GM23338 (cell line): ENCODE data around the gene CCDC69. TPM values are rescaled to one million over a fixed set of nuclear protein-coding genes. Genes with fewer than 3 reads are reported as not detected.
A peak's percentile ranks its signal among the peaks of the same experiment; 100 is the strongest.

ENCODE experiments used
- ATAC-seq: fragments of 200-7000 bp; cut with Tn5 transposase; 3 replicates; pipeline ENCODE4 v1.9.1; 2020
- DNase-seq: peaks from one replicate; pipeline ENCODE4 v3.0.0-alpha.2; 2015; ENCODE audit warnings: low spot score
- H2AFZ ChIP-seq: fragments of 200-600 bp; sonication (generic); 2 replicates; pipeline ENCODE4 v1.8.0; 2016; ENCODE audit warnings: antibody characterized with exemption, mild to moderate bottlenecking, moderate library complexity
- H3F3A ChIP-seq: fragments of 200-600 bp; sonication (generic); replicated peaks from 2 replicates; pipeline ENCODE4 v1.8.0; 2017; ENCODE audit warnings: antibody characterized with exemption, mixed run types, low read depth
- H3K27ac ChIP-seq: fragments of 200-600 bp; sonication (generic); 2 replicates; pipeline ENCODE4 v1.6.1; 2016; ENCODE audit warnings: low read depth
- H3K27me3 ChIP-seq: fragments of 200-600 bp; sonication (generic); 2 replicates; pipeline ENCODE4 v1.8.0; 2016; ENCODE audit warnings: mild to moderate bottlenecking, mixed run types, moderate library complexity; ENCODE audit not compliant: insufficient read depth
- H3K36me3 ChIP-seq: fragments of 200-600 bp; sonication (generic); 2 replicates; pipeline ENCODE4 v1.8.0; 2016; ENCODE audit warnings: mild to moderate bottlenecking; ENCODE audit not compliant: insufficient read depth
- H3K4me1 ChIP-seq: fragments of 200-600 bp; sonication (generic); 2 replicates; pipeline ENCODE4 v1.8.0; 2016; ENCODE audit warnings: mild to moderate bottlenecking, moderate library complexity; ENCODE audit not compliant: insufficient read depth
- H3K4me2 ChIP-seq: fragments of 200-600 bp; sonication (generic); 2 replicates; pipeline ENCODE4 v1.7.1; 2017; ENCODE audit warnings: mixed run types
- H3K4me3 ChIP-seq: fragments of 200-600 bp; sonication (generic); 2 replicates; pipeline ENCODE4 v1.6.1; 2016; ENCODE audit warnings: mixed run types
- H3K79me2 ChIP-seq: fragments of 200-600 bp; sonication (generic); replicated peaks from 2 replicates; pipeline ENCODE4 v1.8.0; 2017; ENCODE audit warnings: mild to moderate bottlenecking; ENCODE audit not compliant: insufficient read depth
- H3K9me2 ChIP-seq: fragments of 200-600 bp; sonication (generic); 2 replicates; pipeline ENCODE4 v1.8.0; 2017; ENCODE audit not compliant: insufficient read depth
- H4K20me1 ChIP-seq: fragments of 200-600 bp; sonication (generic); replicated peaks from 2 replicates; pipeline ENCODE4 v1.8.0; 2017; ENCODE audit warnings: mild to moderate bottlenecking; ENCODE audit not compliant: insufficient read depth
- H3K27ac Mint-ChIP-seq: 2 replicates; pipeline ENCODE4 v1.8.0; 2020; ENCODE audit warnings: inconsistent platforms, mild to moderate bottlenecking, moderate library complexity, mixed read lengths
- H3K27me3 Mint-ChIP-seq: 3 replicates; pipeline ENCODE4 v1.8.0; 2022; ENCODE audit warnings: low read depth, mild to moderate bottlenecking, moderate library complexity, mixed read lengths, inconsistent platforms; ENCODE audit not compliant: insufficient read depth, poor library complexity
- H3K36me3 Mint-ChIP-seq: 3 replicates; pipeline ENCODE4 v1.8.0; 2021; ENCODE audit warnings: low read depth, mild to moderate bottlenecking, inconsistent platforms, moderate library complexity, mixed read lengths
- H3K4me1 Mint-ChIP-seq: 3 replicates; pipeline ENCODE4 v1.8.0; 2020; ENCODE audit warnings: mild to moderate bottlenecking, inconsistent platforms, mixed read lengths
- H3K4me3 Mint-ChIP-seq: 3 replicates; pipeline ENCODE4 v1.8.0; 2021; ENCODE audit warnings: moderate library complexity, mild to moderate bottlenecking, inconsistent platforms, mixed read lengths
- H3K9me3 Mint-ChIP-seq: 3 replicates; pipeline ENCODE4 v1.8.0; 2020; ENCODE audit warnings: moderate library complexity, mild to moderate bottlenecking, inconsistent platforms, mixed read lengths
- CREB1 ChIP-seq: fragments of 250-450 bp; sonication (Bioruptor Pico); IDR thresholded peaks from 2 replicates; pipeline ENCODE4 v1.5.0; 2020; ENCODE audit warnings: low read depth, mild to moderate bottlenecking, moderate library complexity
- ETS1 ChIP-seq: IDR thresholded peaks from 2 replicates; pipeline ENCODE4 v1.6.1; 2016; ENCODE audit warnings: antibody characterized with exemption
- EZH2 ChIP-seq: fragments of 200-600 bp; sonication (generic); IDR thresholded peaks from one replicate; pipeline ENCODE4 v1.8.0; 2017; ENCODE audit warnings: antibody characterized with exemption, mild to moderate bottlenecking, low read depth; ENCODE audit not compliant: unreplicated experiment
- EZH2phosphoT487 ChIP-seq: fragments of 200-600 bp; sonication (generic); IDR thresholded peaks from one replicate; pipeline ENCODE4 v1.8.1; 2018; ENCODE audit warnings: antibody characterized with exemption; ENCODE audit not compliant: unreplicated experiment
- JUNB ChIP-seq: IDR thresholded peaks from one replicate; pipeline ENCODE4 v1.6.1; 2016; ENCODE audit warnings: antibody characterized with exemption; ENCODE audit not compliant: unreplicated experiment
- NANOG ChIP-seq: IDR thresholded peaks from 2 replicates; pipeline ENCODE4 v1.6.1; 2016; ENCODE audit warnings: antibody characterized with exemption, borderline replicate concordance
- POLR2AphosphoS5 ChIP-seq: IDR thresholded peaks from 2 replicates; pipeline ENCODE4 v1.6.1; 2016; ENCODE audit warnings: antibody characterized with exemption, low read depth
- REST ChIP-seq: IDR thresholded peaks from one replicate; pipeline ENCODE4 v1.6.1; 2018; ENCODE audit warnings: antibody characterized with exemption; ENCODE audit not compliant: unreplicated experiment
- ZNF114 ChIP-seq: fragments of 250-450 bp; sonication (Bioruptor Pico); IDR thresholded peaks from 2 replicates; pipeline ENCODE4 v1.5.0; 2020; ENCODE audit warnings: mild to moderate bottlenecking, moderate library complexity
- ZNF331 ChIP-seq: fragments of 250-450 bp; sonication (Bioruptor Pico); IDR thresholded peaks from 2 replicates; pipeline ENCODE4 v1.5.0; 2020; ENCODE audit warnings: low read depth, mild to moderate bottlenecking, moderate library complexity
- polyA plus RNA-seq: library from polyadenylated mRNA; unstranded; fragments of >200 nt; fragmentation: Nextera tagmentation; extraction: Ambion mirVana; gene quantifications from 2 replicates; pipeline ENCODE4 v1.2.1, GENCODE V29; 2016
- total RNA-seq: library from RNA; depleted of rRNA; stranded (reverse); fragments of >200 nt; shearing (Covaris generic); gene quantifications from 2 replicates; pipeline ENCODE4 v1.2.3, GENCODE V29; 2014
- TF ChIP-seq, protein P1 (sequence below): fragments of 250-450 bp; sonication (Bioruptor Pico); IDR thresholded peaks from 2 replicates; pipeline ENCODE4 v1.5.0; 2020; ENCODE audit warnings: mild to moderate bottlenecking, moderate library complexity

Gene CCDC69
- total and polyA plus RNA-seq, 2 experiments from 2014 or later = 2.7 to 5.3 TPM

DNA sequence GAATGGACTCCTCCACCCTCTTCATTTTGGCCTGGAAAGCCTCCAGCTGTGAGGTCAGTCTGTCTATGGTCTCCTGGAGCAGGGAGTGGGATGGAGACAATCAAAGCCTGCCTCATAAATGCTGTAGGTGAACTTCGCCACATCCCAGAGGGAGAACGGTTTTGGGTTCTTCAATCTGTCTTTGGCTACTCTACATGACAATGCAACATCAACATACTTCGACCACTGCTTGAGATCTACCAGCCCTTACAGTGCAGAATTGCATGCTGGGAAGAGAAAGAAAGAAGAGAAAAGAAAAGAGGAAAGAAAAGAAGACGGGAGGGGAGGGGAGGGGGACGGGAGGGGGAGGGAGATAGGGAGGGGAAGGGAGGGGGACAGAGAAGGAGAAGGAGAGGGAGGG, 37.8 kb downstream of the CCDC69 start:
- no peaks in the 10 kb centered on the region for H3K9me2 ChIP-seq
- H3K27me3 ChIP-seq = no peaks in the 10 kb centered on the region
- no peaks in the 10 kb centered on the region for H3K79me2 ChIP-seq
- Mint-ChIP-seq H3K27me3 (peaks cover 3% of the 10 kb centered on the region), H3K4me1 (peaks cover 17% of the 10 kb centered on the region), H3K27ac (no peak overlapping the region), H3K36me3 (no peaks in the 10 kb centered on the region), H3K4me3 (no peak overlapping the region), H3K9me3 (no peaks in the 10 kb centered on the region; the same call in 2 of the 3 replicates)
- H3F3A ChIP-seq = no peaks in the 10 kb centered on the region
- no peak overlapping the region for H2AFZ ChIP-seq
- H3K4me3 ChIP-seq = no peak overlapping the region
- no peak overlapping the region for H3K27ac ChIP-seq
- no peak overlapping the region for H3K4me2 ChIP-seq
- H4K20me1 ChIP-seq = no peaks in the 10 kb centered on the region
- H3K36me3 ChIP-seq = no peaks in the 10 kb centered on the region
- ATAC-seq (peak; percentile 65), DNase-seq (peak; percentile 25)
- TF ChIP-seq NANOG = no peak
- TF ChIP-seq EZH2phosphoT487 = no peak
- TF ChIP-seq, protein P1, sequence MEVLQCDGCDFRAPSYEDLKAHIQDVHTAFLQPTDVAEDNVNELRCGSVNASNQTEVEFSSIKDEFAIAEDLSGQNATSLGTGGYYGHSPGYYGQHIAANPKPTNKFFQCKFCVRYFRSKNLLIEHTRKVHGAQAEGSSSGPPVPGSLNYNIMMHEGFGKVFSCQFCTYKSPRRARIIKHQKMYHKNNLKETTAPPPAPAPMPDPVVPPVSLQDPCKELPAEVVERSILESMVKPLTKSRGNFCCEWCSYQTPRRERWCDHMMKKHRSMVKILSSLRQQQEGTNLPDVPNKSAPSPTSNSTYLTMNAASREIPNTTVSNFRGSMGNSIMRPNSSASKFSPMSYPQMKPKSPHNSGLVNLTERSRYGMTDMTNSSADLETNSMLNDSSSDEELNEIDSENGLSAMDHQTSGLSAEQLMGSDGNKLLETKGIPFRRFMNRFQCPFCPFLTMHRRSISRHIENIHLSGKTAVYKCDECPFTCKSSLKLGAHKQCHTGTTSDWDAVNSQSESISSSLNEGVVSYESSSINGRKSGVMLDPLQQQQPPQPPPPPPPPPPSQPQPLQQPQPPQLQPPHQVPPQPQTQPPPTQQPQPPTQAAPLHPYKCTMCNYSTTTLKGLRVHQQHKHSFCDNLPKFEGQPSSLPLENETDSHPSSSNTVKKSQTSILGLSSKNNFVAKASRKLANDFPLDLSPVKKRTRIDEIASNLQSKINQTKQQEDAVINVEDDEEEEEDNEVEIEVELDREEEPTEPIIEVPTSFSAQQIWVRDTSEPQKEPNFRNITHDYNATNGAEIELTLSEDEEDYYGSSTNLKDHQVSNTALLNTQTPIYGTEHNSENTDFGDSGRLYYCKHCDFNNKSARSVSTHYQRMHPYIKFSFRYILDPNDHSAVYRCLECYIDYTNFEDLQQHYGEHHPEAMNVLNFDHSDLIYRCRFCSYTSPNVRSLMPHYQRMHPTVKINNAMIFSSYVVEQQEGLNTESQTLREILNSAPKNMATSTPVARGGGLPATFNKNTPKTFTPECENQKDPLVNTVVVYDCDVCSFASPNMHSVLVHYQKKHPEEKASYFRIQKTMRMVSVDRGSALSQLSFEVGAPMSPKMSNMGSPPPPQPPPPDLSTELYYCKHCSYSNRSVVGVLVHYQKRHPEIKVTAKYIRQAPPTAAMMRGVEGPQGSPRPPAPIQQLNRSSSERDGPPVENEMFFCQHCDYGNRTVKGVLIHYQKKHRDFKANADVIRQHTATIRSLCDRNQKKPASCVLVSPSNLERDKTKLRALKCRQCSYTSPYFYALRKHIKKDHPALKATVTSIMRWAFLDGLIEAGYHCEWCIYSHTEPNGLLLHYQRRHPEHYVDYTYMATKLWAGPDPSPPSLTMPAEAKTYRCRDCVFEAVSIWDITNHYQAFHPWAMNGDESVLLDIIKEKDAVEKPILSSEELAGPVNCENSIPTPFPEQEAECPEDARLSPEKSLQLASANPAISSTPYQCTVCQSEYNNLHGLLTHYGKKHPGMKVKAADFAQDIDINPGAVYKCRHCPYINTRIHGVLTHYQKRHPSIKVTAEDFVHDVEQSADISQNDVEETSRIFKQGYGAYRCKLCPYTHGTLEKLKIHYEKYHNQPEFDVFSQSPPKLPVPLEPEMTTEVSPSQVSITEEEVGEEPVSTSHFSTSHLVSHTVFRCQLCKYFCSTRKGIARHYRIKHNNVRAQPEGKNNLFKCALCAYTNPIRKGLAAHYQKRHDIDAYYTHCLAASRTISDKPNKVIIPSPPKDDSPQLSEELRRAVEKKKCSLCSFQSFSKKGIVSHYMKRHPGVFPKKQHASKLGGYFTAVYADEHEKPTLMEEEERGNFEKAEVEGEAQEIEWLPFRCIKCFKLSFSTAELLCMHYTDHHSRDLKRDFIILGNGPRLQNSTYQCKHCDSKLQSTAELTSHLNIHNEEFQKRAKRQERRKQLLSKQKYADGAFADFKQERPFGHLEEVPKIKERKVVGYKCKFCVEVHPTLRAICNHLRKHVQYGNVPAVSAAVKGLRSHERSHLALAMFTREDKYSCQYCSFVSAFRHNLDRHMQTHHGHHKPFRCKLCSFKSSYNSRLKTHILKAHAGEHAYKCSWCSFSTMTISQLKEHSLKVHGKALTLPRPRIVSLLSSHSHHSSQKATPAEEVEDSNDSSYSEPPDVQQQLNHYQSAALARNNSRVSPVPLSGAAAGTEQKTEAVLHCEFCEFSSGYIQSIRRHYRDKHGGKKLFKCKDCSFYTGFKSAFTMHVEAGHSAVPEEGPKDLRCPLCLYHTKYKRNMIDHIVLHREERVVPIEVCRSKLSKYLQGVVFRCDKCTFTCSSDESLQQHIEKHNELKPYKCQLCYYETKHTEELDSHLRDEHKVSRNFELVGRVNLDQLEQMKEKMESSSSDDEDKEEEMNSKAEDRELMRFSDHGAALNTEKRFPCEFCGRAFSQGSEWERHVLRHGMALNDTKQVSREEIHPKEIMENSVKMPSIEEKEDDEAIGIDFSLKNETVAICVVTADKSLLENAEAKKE (CRISPR knock-in tag) = no peak
- TF ChIP-seq ETS1 = no peak
- TF ChIP-seq POLR2AphosphoS5 = no peak
- TF ChIP-seq EZH2 = no peak
- no peak for TF ChIP-seq CREB1 (CRISPR knock-in tag)
- no peak for TF ChIP-seq ZNF114 (CRISPR knock-in tag)
- TF ChIP-seq ZNF331 (CRISPR knock-in tag) = no peak
- no peak for TF ChIP-seq REST
- TF ChIP-seq JUNB = no peak
- no peaks in the 10 kb centered on the region for H3K4me1 ChIP-seq
